ENCODE measurements around the gene ATP13A2.

GRCh38 chr1:17023573-17023972, 11.8 kb upstream of the ATP13A2 start:
- TF ChIP-seq CTCF (IDR thresholded peaks at IDR 0.05) (no peak), POLR2A (IDR thresholded peaks at IDR 0.05) (no peak)
